ENCODE results near the gene BZW2. TPM values are rescaled to one million over a fixed set of nuclear protein-coding genes. Genes with fewer than 3 reads are reported as not detected.

The BZW2 gene
- total and polyA plus RNA-seq, 2 of the 13 experiments (the other 11 are each of a cell fraction or from before 2014, with no cell fraction given): 21.8 to 95.2 TPM

DNA sequence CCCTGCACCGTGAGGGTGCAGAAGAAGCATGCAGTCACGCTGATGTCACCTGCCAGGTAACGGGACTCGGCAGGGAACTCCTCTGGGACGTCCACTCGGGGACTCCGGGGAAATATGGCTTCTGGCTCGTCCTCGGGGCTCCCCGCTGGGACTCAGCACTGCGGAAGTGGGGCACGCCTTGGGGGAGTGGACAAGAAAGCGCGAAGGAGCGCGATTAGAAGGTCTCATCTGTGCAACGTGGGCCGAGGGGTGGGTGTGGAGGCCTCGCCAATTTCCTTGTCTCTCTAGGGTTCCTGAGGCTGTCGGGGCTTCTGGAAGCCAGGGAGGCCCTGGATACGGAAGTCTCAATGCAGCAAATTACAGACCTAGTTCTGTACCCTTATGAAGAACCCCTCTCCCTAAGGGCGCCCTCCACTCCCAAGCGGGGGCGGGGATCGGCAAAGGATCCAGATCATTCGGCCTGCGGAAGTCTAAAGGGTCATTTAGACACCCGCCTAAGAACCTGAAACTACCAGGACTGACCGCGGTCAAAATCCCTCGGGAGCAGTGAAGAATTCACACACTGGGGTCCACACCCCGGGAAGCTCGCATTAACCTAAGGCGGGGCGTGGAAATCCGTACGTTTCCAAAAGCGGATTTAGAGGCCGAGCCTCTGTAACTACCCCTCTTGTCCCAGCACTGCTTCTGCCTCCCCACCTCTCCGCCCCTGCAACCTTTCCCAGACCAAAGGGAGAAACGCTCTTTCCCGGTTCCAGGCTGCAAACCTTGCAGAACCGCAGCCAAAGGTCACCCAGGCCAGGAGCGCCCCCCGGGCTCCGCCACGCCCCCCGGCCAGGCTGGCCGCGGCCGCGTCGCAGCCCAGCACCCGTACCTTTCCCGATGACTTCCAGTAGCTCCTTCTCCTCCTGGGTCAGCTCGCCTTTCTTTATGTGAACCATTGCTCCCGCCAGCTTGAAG, 1.1 kb upstream of the BZW2 start (continued):
- TF ChIP-seq, protein P1, sequence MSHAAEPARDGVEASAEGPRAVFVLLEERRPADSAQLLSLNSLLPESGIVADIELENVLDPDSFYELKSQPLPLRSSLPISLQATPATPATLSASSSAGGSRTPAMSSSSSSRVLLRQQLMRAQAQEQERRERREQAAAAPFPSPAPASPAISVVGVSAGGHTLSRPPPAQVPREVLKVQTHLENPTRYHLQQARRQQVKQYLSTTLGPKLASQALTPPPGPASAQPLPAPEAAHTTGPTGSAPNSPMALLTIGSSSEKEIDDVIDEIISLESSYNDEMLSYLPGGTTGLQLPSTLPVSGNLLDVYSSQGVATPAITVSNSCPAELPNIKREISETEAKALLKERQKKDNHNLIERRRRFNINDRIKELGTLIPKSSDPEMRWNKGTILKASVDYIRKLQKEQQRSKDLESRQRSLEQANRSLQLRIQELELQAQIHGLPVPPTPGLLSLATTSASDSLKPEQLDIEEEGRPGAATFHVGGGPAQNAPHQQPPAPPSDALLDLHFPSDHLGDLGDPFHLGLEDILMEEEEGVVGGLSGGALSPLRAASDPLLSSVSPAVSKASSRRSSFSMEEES (CRISPR knock-in tag; IDR thresholded peaks at IDR 0.05): no peak
- TF ChIP-seq CBX2 (IDR thresholded peaks at IDR 0.05; ENCODE audit: low read depth, low read length) (no peak), CBX2 (CRISPR knock-in tag; IDR thresholded peaks at IDR 0.05; ENCODE audit: low read depth) (no peak), HOXA5 (CRISPR knock-in tag; IDR thresholded peaks at IDR 0.05) (no peak), MED13 (CRISPR knock-in tag; IDR thresholded peaks at IDR 0.05) (no peak; the same call in 1 of the 2 replicates), ZMYM3 (CRISPR knock-in tag; IDR thresholded peaks at IDR 0.05) (no peak), GZF1 (CRISPR knock-in tag; IDR thresholded peaks at IDR 0.05) (no peak), RBAK (CRISPR knock-in tag; IDR thresholded peaks at IDR 0.05) (no peak), CREM (IDR thresholded peaks at IDR 0.05) (no peak), CREM (CRISPR knock-in tag; IDR thresholded peaks at IDR 0.05) (no peak), HMGXB4 (CRISPR knock-in tag; IDR thresholded peaks at IDR 0.05; ENCODE audit: borderline replicate concordance in 1 of 2, low read depth in 1 of 2) (peak in 1 of 2 experiments; percentile 80; a peak in 2 of 4 replicates), ZNF136 (CRISPR knock-in tag; IDR thresholded peaks at IDR 0.05; ENCODE audit: low read depth) (no peak), ZFP36L2 (CRISPR knock-in tag; IDR thresholded peaks at IDR 0.05) (no peak), PRMT3 (CRISPR knock-in tag; IDR thresholded peaks at IDR 0.05; ENCODE audit: borderline replicate concordance, low read depth) (no peak), ZNF564 (CRISPR knock-in tag; IDR thresholded peaks at IDR 0.05) (no peak), TBP (CRISPR knock-in tag; IDR thresholded peaks at IDR 0.05) (no peak), DMAP1 (CRISPR knock-in tag; IDR thresholded peaks at IDR 0.05) (peak; percentile 21; the same call in 1 of the 2 replicates), HOXD1 (CRISPR knock-in tag; IDR thresholded peaks at IDR 0.05) (no peak; the same call in 1 of the 2 replicates), ZBTB34 (CRISPR knock-in tag; IDR thresholded peaks at IDR 0.05) (no peak), ETV6 (CRISPR knock-in tag; conservative IDR thresholded peaks at IDR 0.05) (no peak), ZNF816 (CRISPR knock-in tag; IDR thresholded peaks at IDR 0.05; ENCODE audit: borderline replicate concordance) (no peak), ZFP36L1 (CRISPR knock-in tag; IDR thresholded peaks at IDR 0.05) (no peak), THAP11 (CRISPR knock-in tag; IDR thresholded peaks at IDR 0.05) (no peak), ISL2 (CRISPR knock-in tag; IDR thresholded peaks at IDR 0.05) (peak; percentile 60; the same call in 1 of the 2 replicates)
- TF ChIP-seq, protein P2, sequence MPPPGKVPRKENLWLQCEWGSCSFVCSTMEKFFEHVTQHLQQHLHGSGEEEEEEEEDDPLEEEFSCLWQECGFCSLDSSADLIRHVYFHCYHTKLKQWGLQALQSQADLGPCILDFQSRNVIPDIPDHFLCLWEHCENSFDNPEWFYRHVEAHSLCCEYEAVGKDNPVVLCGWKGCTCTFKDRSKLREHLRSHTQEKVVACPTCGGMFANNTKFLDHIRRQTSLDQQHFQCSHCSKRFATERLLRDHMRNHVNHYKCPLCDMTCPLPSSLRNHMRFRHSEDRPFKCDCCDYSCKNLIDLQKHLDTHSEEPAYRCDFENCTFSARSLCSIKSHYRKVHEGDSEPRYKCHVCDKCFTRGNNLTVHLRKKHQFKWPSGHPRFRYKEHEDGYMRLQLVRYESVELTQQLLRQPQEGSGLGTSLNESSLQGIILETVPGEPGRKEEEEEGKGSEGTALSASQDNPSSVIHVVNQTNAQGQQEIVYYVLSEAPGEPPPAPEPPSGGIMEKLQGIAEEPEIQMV (CRISPR knock-in tag; IDR thresholded peaks at IDR 0.05; ENCODE audit: low read depth): no peak
